NCI-H510A treated with DMSO at 0.1 percent for 48 hours (cell line): ENCODE data around the gene SPRYD4.

Experiments used
- DNase-seq: peaks from one replicate; lab custom pipeline; 2025; lab: John Stamatoyannopoulos, UW

Gene SPRYD4

GRCh38 chr12:56521209-56521589 lies 52.8 kb downstream of the SPRYD4 start:
- no peak for DNase-seq

- DNase-seq = peak; percentile 78
These were observed 53.4 kb downstream of the SPRYD4 start, which contains the start of gene RBMS2 for GRCh38 chr12:56521590-56522371. Gene RBMS2, plus strand, starts transcription at chr12:56521820. Its CDS starts 204 bp downstream, at chr12:56522024.

GRCh38 chr12:56522411-56523193 lies 54.2 kb downstream of the SPRYD4 start:
- DNase-seq = no peak

GRCh38 chr12:56528846-56529245 lies 60.5 kb downstream of the SPRYD4 start:
- no peak for DNase-seq
